Measurements from ENCODE around the gene INPP5D. TPM values are rescaled to one million over a fixed set of nuclear protein-coding genes. Genes with fewer than 3 reads are reported as not detected.

Gene INPP5D
- total and polyA plus RNA-seq, 4 donors: 7.6 to 26.1 (median 25.3) TPM

GRCh38 chr2:233168919-233169318 is 108.8 kb downstream of the INPP5D start:
- WGBS, 2 donors: 90 to 92% methylated on average over 11 of the region's 11 CpGs
- Histone ChIP-seq H3K9me3 (ENCODE audit: control insufficient read depth in 4 of 4, insufficient read depth in 3 of 4, low read length in 3 of 4) (no peaks in the 10 kb centered on the region), H3K27me3 (ENCODE audit: control insufficient read depth in 3 of 3, insufficient read depth in 3 of 3, low read length in 2 of 3) (no peaks in the 10 kb centered on the region), H3K4me3 (no peak overlapping the region), H3K4me1 (ENCODE audit: control insufficient read depth in 5 of 5, insufficient read depth in 5 of 5, low read length in 5 of 5) (peaks cover 0 to 12% (median 9%) of the 10 kb centered on the region in 5 donors), H3K9ac (ENCODE audit: insufficient read depth in 1 of 2, low read length in 2 of 2) (no peak overlapping the region), H3K36me3 (ENCODE audit: control insufficient read depth in 4 of 4, insufficient read depth in 4 of 4, low read length in 4 of 4) (peaks cover 0 to 15% (median 0%) of the 10 kb centered on the region in 4 donors), H3K27ac (ENCODE audit: low read depth in 1 of 2, low read length in 1 of 2) (no peak overlapping the region)
- TF ChIP-seq CTCF (IDR thresholded peaks at IDR 0.05; ENCODE audit: control extremely low read depth, extremely low read depth): no peak
- DNase-seq (no peak), ATAC-seq (ENCODE audit: insufficient read depth, low FRiP score) (no peak)

- H3K27me3 ChIP-seq (ENCODE audit: control insufficient read depth in 3 of 3, insufficient read depth in 3 of 3, low read length in 2 of 3): no peaks in the 10 kb centered on the region
- H3K36me3 ChIP-seq (ENCODE audit: control insufficient read depth in 4 of 4, insufficient read depth in 4 of 4, low read length in 4 of 4): peaks cover 0 to 15% (median 0%) of the 10 kb centered on the region in 4 donors
- H3K27ac ChIP-seq (ENCODE audit: low read depth in 1 of 2, low read length in 1 of 2): no peak overlapping the region
- WGBS, 2 donors: 97% methylated on average over 2 of the region's 2 CpGs
- no peak overlapping the region for H3K4me3 ChIP-seq
- DNase-seq: no peak
- no peak for TF ChIP-seq CTCF (IDR thresholded peaks at IDR 0.05; ENCODE audit: control extremely low read depth, extremely low read depth)
- H3K9ac ChIP-seq (ENCODE audit: insufficient read depth in 1 of 2, low read length in 2 of 2): no peak overlapping the region
- no peak for ATAC-seq (ENCODE audit: insufficient read depth, low FRiP score)
- H3K4me1 ChIP-seq (ENCODE audit: control insufficient read depth in 5 of 5, insufficient read depth in 5 of 5, low read length in 5 of 5): peaks cover 0 to 2% (median under 1%) of the 10 kb centered on the region in 5 donors
- no peaks in the 10 kb centered on the region for H3K9me3 ChIP-seq (ENCODE audit: control insufficient read depth in 4 of 4, insufficient read depth in 3 of 4, low read length in 3 of 4)
Measured at GRCh38 chr2:233171344-233171743, 111.2 kb downstream of the INPP5D start.

- Histone ChIP-seq H3K36me3 (ENCODE audit: control insufficient read depth in 4 of 4, insufficient read depth in 4 of 4, low read length in 4 of 4) (peaks cover 0 to 16% (median 0%) of the 10 kb centered on the region in 4 donors), H3K4me1 (ENCODE audit: control insufficient read depth in 5 of 5, insufficient read depth in 5 of 5, low read length in 5 of 5) (peaks cover 0 to 2% (median 0%) of the 10 kb centered on the region in 5 donors), H3K27me3 (ENCODE audit: control insufficient read depth in 3 of 3, insufficient read depth in 3 of 3, low read length in 2 of 3) (no peaks in the 10 kb centered on the region), H3K9me3 (ENCODE audit: control insufficient read depth in 4 of 4, insufficient read depth in 3 of 4, low read length in 3 of 4) (no peaks in the 10 kb centered on the region), H3K9ac (ENCODE audit: insufficient read depth in 1 of 2, low read length in 2 of 2) (no peak overlapping the region), H3K27ac (ENCODE audit: low read depth in 1 of 2, low read length in 1 of 2) (no peak overlapping the region), H3K4me3 (no peak overlapping the region)
- TF ChIP-seq CTCF (IDR thresholded peaks at IDR 0.05; ENCODE audit: control extremely low read depth, extremely low read depth): no peak
- no peak for ATAC-seq (ENCODE audit: insufficient read depth, low FRiP score)
- WGBS, 2 donors: 99% methylated on average over 7 of the region's 7 CpGs
- DNase-seq: no peak
Measured at GRCh38 chr2:233173115-233173514, 113.0 kb downstream of the INPP5D start.

GRCh38 chr2:233174137-233174536 is 114.0 kb downstream of the INPP5D start:
- no peak for TF ChIP-seq CTCF (IDR thresholded peaks at IDR 0.05; ENCODE audit: control extremely low read depth, extremely low read depth)
- H3K9me3 ChIP-seq (ENCODE audit: control insufficient read depth in 4 of 4, insufficient read depth in 3 of 4, low read length in 3 of 4): peaks cover 0 to 2% (median 0%) of the 10 kb centered on the region in 4 donors
- no peak overlapping the region for H3K9ac ChIP-seq (ENCODE audit: insufficient read depth in 1 of 2, low read length in 2 of 2)
- ATAC-seq (ENCODE audit: insufficient read depth, low FRiP score) (no peak), DNase-seq (no peak)
- H3K36me3 ChIP-seq (ENCODE audit: control insufficient read depth in 4 of 4, insufficient read depth in 4 of 4, low read length in 4 of 4): peaks cover 0 to 14% (median 0%) of the 10 kb centered on the region in 4 donors
- no peaks in the 10 kb centered on the region for H3K27me3 ChIP-seq (ENCODE audit: control insufficient read depth in 3 of 3, insufficient read depth in 3 of 3, low read length in 2 of 3)
- H3K4me3 ChIP-seq: no peak overlapping the region
- WGBS, 2 donors: 71 to 79% methylated on average over 7 of the region's 7 CpGs
- peaks cover 0 to 4% (median 0%) of the 10 kb centered on the region in 5 donors for H3K4me1 ChIP-seq (ENCODE audit: control insufficient read depth in 5 of 5, insufficient read depth in 5 of 5, low read length in 5 of 5)
- no peak overlapping the region for H3K27ac ChIP-seq (ENCODE audit: low read depth in 1 of 2, low read length in 1 of 2)

Data from lung (tissue), 12 donors.